Breast epithelium (tissue), 4 donors: ENCODE data around the gene FOXN3. TPM values are rescaled to one million over a fixed set of nuclear protein-coding genes. Genes with fewer than 3 reads are reported as not detected.

Experiments used
- DNase-seq, 2 donors: peaks; one replicate each; pipeline ENCODE4 v3.0.0-alpha.2; 2019; ENCODE audit warnings: low spot score in 2 of 2
- H3K27ac ChIP-seq, 2 donors: fragments of 200-600 bp; sonication (generic) in 1 of 2; one replicate each; pipeline ENCODE4 v1.5.1; 2016 to 2019; ENCODE audit warnings: mild to moderate bottlenecking in 1 of 2
- H3K27me3 ChIP-seq, 2 donors: fragments of 200-600 bp; sonication (generic) in 1 of 2; one replicate each; pipeline versions ENCODE4 v1.5.1 to v1.6.0; 2017 to 2019; ENCODE audit warnings: control low read depth in 1 of 2, mild to moderate bottlenecking in 1 of 2
- H3K36me3 ChIP-seq: fragments of 200-600 bp; one replicate; pipeline ENCODE4 v1.5.1; 2019
- H3K4me1 ChIP-seq, 2 donors: fragments of 200-600 bp; sonication (generic); one replicate each; pipeline ENCODE4 v1.5.1; 2016 to 2019; ENCODE audit warnings: control low read depth in 1 of 2
- H3K4me3 ChIP-seq, 3 donors: fragments of 200-600 bp; sonication (generic); 1 replicate in 2 of 3; 2 replicates in 1 of 3; pipeline ENCODE4 v1.5.1; 2016 to 2019; ENCODE audit warnings: mild to moderate bottlenecking in 3 of 3, moderate library complexity in 2 of 3
- H3K9me3 ChIP-seq, 2 donors: fragments of 200-600 bp; sonication (generic) in 1 of 2; one replicate each; pipeline ENCODE4 v1.5.1; 2016 to 2019; ENCODE audit warnings: control low read depth in 1 of 2
- POLR2A ChIP-seq: fragments of 450-650 bp; IDR thresholded peaks from one replicate; pipeline ENCODE4 v1.6.1; 2016; ENCODE audit warnings: antibody characterized with exemption, mild to moderate bottlenecking, moderate library complexity
- POLR2AphosphoS5 ChIP-seq, 3 donors: sonication (generic); formaldehyde crosslinking; IDR thresholded peaks; one replicate each; pipeline ENCODE4 v1.6.1; 2017; ENCODE audit warnings: antibody characterized with exemption in 3 of 3
- intact Hi-C: fragments of 100-400 bp; cut with DNase I; formaldehyde crosslinking; loops from one replicate; pipeline ENCODE4 v1.15.1; 2023; ENCODE audit warnings: low total_unique reads
- total RNA-seq, 3 donors: library from RNA; depleted of rRNA; stranded (reverse); fragments of >200 nt; gene quantifications; one replicate each; pipeline ENCODE4 v1.1.0, GENCODE V29; 2016
- TF ChIP-seq, protein P1 (sequence below), 3 donors: fragments of 450-650 bp; IDR thresholded peaks; one replicate each; pipeline ENCODE4 v1.5.1; 2016 to 2017; ENCODE audit warnings: antibody characterized with exemption in 3 of 3, mild to moderate bottlenecking in 3 of 3, moderate library complexity in 3 of 3

FOXN3 gene
- total RNA-seq, 3 donors from 2014 or later: 70.7 to 180 (median 80.3) TPM

DNA sequence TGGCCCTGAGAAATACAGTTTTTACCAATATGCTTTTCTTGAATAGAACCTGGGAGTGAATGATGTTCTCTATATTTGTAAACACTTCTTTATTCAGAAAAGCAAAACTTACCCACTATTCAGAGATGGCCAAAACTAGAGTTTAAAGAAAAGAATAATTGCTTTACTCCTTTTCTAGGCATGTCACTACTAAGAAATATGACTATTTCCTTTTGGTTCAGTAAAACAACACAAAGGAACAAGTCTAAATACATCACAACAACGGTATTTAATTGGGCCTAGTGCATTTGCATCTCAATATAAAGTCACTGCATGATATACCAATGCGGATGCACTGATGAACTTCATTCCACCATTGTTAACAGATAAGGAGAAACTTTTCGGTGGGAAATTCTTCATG is 207.5 kb downstream of the FOXN3 start:
- Histone ChIP-seq H3K4me3 (no peak overlapping the region), H3K4me1 (no peaks in the 10 kb centered on the region), H3K27me3 (no peaks in the 10 kb centered on the region), H3K36me3 (no peaks in the 10 kb centered on the region), H3K27ac (no peak overlapping the region), H3K9me3 (no peaks in the 10 kb centered on the region)
- TF ChIP-seq POLR2A (no peak), POLR2AphosphoS5 (IDR thresholded peaks at IDR 0.05) (no peak)
- TF ChIP-seq, protein P1, sequence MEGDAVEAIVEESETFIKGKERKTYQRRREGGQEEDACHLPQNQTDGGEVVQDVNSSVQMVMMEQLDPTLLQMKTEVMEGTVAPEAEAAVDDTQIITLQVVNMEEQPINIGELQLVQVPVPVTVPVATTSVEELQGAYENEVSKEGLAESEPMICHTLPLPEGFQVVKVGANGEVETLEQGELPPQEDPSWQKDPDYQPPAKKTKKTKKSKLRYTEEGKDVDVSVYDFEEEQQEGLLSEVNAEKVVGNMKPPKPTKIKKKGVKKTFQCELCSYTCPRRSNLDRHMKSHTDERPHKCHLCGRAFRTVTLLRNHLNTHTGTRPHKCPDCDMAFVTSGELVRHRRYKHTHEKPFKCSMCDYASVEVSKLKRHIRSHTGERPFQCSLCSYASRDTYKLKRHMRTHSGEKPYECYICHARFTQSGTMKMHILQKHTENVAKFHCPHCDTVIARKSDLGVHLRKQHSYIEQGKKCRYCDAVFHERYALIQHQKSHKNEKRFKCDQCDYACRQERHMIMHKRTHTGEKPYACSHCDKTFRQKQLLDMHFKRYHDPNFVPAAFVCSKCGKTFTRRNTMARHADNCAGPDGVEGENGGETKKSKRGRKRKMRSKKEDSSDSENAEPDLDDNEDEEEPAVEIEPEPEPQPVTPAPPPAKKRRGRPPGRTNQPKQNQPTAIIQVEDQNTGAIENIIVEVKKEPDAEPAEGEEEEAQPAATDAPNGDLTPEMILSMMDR (IDR thresholded peaks at IDR 0.05): no peak
- intact Hi-C loops: loop anchor here (5.0 kb wide), 1 partner anchor 933 kb away; no protein-coding TSS in a partner anchor
- no peak for DNase-seq

DNA sequence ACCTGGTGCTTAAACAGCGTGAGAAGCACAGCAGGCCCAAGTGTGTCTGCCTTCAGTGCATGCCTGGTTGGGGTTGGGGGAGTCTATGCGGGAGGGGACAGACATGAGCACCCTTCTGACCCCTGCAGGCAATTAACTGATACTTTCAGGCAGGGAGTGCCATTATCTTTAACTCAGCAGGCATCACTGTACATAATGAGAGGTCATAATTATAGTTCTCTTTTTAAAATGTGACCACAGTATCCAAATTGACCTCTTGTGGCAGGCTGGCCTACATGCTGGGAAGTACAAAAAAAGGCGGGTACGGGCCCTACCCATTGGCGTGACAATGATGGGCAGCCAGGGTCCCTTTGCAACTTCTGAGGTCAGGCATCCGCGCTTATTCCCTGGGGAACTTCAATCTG is 209.1 kb downstream of the FOXN3 start:
- DNase-seq: no peak
- intact Hi-C loops: loop anchor here (5.0 kb wide), 1 partner anchor 934 kb away; no protein-coding TSS in a partner anchor
- Histone ChIP-seq H3K4me1 (no peaks in the 10 kb centered on the region), H3K27ac (no peak overlapping the region), H3K4me3 (no peak overlapping the region), H3K9me3 (no peaks in the 10 kb centered on the region), H3K36me3 (no peaks in the 10 kb centered on the region), H3K27me3 (no peaks in the 10 kb centered on the region)
- TF ChIP-seq, protein P1 (IDR thresholded peaks at IDR 0.05): no peak
- no peak for TF ChIP-seq POLR2AphosphoS5 (IDR thresholded peaks at IDR 0.05)
- no peak for TF ChIP-seq POLR2A

DNA sequence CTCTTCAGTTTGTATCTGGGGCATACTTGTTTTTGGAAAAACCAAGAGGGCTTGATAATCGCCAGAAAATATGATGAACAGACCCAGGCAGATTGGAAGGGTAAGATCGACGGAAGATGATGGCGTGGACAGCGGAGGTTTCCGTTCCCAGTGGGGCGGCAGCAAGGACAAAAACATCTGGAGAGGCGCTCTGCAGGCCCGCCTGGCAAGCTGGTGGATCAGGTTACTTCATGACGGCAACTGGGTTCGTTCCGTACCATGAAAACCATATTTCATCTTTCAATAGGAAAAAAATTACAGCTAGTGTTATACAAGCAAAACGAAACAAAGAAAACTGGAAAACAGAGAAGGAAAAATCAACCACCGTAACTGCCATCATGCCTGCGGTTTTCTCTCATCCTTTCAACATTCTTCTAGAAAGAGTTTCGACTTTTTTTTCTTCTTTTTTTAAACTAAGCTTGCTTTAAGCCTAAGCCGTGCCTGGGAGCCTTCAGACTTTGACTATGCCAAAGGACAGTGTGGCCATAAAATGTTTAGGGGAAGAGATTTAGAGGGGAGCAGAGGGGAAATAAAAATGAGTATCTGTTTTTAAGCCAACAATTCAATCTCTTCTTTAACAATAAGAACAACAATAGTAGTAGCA is 210.5 kb downstream of the FOXN3 start:
- H3K27me3 ChIP-seq: no peaks in the 10 kb centered on the region
- H3K4me1 ChIP-seq: no peaks in the 10 kb centered on the region
- intact Hi-C loops: loop anchor here (5.0 kb wide), 1 partner anchor 936 kb away; no protein-coding TSS in a partner anchor
- no peaks in the 10 kb centered on the region for H3K36me3 ChIP-seq
- TF ChIP-seq POLR2A: no peak
- TF ChIP-seq, protein P1 (IDR thresholded peaks at IDR 0.05): no peak
- no peak for TF ChIP-seq POLR2AphosphoS5 (IDR thresholded peaks at IDR 0.05)
- no peak for DNase-seq
- no peak overlapping the region for H3K27ac ChIP-seq
- H3K4me3 ChIP-seq: no peak overlapping the region
- H3K9me3 ChIP-seq: no peaks in the 10 kb centered on the region

DNA sequence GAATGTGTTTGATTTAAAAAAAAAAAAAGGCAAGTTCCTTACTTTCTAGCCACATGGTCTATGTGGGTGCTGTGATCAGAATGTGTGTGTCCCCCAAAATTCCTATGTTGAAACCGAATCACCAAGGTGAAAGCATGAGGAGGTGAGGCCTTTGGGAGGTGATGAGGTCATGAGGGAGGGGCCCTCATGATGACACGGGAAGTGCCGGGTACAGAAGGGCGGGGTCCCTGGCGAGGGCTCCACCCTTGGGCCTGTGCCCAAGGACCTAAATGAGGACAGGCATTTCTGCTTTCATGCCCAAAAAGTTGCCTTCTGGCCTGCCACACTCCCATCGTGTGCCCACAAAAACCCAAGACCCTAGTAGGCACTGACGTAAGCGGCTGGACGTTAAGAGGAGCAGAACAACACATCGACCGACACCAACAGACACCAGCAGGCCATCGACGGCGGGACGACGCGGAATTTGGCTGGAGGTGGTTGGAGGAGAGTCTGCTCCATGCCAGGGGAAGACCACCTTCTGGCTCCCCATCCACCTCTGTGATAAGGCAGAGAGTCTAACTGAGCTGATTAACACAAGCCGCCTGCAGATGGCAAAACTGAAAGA is 211.8 kb downstream of the FOXN3 start:
- TF ChIP-seq, protein P1 (IDR thresholded peaks at IDR 0.05): no peak
- no peak for TF ChIP-seq POLR2A
- no peak for TF ChIP-seq POLR2AphosphoS5 (IDR thresholded peaks at IDR 0.05)
- no peaks in the 10 kb centered on the region for H3K9me3 ChIP-seq
- no peak overlapping the region for H3K4me3 ChIP-seq
- intact Hi-C loops: loop anchor here (5.0 kb wide), 1 partner anchor 937 kb away; no protein-coding TSS in a partner anchor
- H3K4me1 ChIP-seq: no peaks in the 10 kb centered on the region
- no peak for DNase-seq
- no peak overlapping the region for H3K27ac ChIP-seq
- no peaks in the 10 kb centered on the region for H3K27me3 ChIP-seq
- H3K36me3 ChIP-seq: no peaks in the 10 kb centered on the region

DNA sequence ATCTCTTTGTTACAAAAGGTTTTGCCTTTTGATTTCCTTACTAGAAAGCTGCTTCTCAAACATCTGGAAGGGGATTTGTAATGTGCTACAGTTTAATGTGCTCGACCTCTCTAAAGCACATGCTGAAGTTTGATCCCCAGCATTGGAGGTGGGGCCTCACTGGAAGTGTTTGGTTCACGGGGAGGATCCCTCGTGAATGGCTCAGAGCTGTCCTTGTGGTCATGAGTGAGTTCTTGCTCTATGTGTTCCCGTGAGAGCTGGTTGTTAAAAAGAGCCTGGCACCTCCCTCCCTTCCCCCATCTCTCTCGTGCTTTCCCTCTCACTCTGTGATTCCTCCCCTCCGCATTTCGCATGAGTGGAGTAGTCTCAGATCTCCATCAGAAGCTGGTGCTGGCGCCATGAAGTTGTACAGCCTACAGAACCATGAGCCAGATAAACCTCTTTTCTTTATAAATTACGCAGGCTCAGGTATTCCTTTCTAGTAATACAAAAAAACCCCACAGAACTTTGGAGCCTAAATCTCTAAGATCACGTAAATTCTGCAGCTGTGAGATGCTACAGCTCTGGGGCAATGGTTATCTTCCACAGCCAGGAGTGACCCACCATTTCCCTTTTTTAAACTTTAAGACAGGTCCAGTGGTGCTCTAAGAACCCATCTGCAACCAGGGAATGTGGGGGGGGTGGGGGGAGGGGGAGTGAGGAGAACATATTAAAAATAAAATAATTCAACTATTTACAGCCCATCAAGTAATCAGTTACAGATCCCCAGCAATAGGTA is 214.4 kb downstream of the FOXN3 start:
- intact Hi-C loops: no loop called here
- DNase-seq: no peak
- TF ChIP-seq POLR2A (no peak), POLR2AphosphoS5 (IDR thresholded peaks at IDR 0.05) (no peak)
- TF ChIP-seq, protein P1 (IDR thresholded peaks at IDR 0.05): no peak

More for the DNA sequence above, 214.4 kb downstream of the FOXN3 start:
- no peaks in the 10 kb centered on the region for H3K27me3 ChIP-seq
- no peak overlapping the region for H3K4me3 ChIP-seq
- no peaks in the 10 kb centered on the region for H3K36me3 ChIP-seq
- H3K9me3 ChIP-seq: no peaks in the 10 kb centered on the region
- H3K4me1 ChIP-seq: no peaks in the 10 kb centered on the region
- no peak overlapping the region for H3K27ac ChIP-seq
